ENCODE results near the gene STAMBP. TPM values are rescaled to one million over a fixed set of nuclear protein-coding genes. Genes with fewer than 3 reads are reported as not detected.
"Not testable (repeated sequence)": the region's sequence is repeated elsewhere in the genome, so short reads cannot be mapped to it uniquely, and the experiment has no call there.

The STAMBP gene
- polyA plus RNA-seq, 1 donor from 2014 or later, result 69.1 TPM

DNA sequence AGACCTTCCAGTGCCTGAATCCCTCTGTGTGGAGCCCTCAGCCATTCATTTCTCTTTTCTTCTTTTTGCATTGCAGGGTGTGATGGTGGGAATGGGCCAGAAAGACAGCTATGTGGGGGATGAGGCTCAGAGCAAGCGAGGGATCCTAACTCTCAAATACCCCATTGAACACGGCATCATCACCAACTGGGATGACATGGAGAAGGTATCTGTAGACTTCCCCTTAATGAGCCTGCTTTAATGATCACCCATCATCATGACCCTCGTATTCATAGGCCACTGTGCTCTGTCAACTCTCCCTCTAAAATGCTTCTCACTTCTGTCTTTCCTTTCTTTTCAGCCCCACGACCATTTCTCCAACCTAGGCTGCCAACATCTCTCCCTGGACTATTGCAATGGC lies 73.5 kb downstream of the STAMBP start:
- TF ChIP-seq, protein P1, sequence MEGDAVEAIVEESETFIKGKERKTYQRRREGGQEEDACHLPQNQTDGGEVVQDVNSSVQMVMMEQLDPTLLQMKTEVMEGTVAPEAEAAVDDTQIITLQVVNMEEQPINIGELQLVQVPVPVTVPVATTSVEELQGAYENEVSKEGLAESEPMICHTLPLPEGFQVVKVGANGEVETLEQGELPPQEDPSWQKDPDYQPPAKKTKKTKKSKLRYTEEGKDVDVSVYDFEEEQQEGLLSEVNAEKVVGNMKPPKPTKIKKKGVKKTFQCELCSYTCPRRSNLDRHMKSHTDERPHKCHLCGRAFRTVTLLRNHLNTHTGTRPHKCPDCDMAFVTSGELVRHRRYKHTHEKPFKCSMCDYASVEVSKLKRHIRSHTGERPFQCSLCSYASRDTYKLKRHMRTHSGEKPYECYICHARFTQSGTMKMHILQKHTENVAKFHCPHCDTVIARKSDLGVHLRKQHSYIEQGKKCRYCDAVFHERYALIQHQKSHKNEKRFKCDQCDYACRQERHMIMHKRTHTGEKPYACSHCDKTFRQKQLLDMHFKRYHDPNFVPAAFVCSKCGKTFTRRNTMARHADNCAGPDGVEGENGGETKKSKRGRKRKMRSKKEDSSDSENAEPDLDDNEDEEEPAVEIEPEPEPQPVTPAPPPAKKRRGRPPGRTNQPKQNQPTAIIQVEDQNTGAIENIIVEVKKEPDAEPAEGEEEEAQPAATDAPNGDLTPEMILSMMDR (IDR thresholded peaks at IDR 0.05; ENCODE audit: poor library complexity, severe bottlenecking), result no peak
- TF ChIP-seq EP300 (conservative IDR thresholded peaks at IDR 0.05; ENCODE audit: poor library complexity, severe bottlenecking) (no peak), RAD21 (conservative IDR thresholded peaks at IDR 0.05) (no peak)
- no peaks in the 10 kb centered on the region for H4K20me1 ChIP-seq (ENCODE audit: insufficient read depth)
- no peaks in the 10 kb centered on the region for H3K79me2 ChIP-seq (replicated peaks; ENCODE audit: insufficient read depth, low read length)
- H3K9me2 ChIP-seq (ENCODE audit: insufficient read depth, low read length), result no peaks in the 10 kb centered on the region
- H3K27me3 ChIP-seq (ENCODE audit: insufficient read depth, low read depth, low read length), result no peaks in the 10 kb centered on the region
- no peaks in the 10 kb centered on the region for H3F3A ChIP-seq (ENCODE audit: insufficient read depth, low read length, poor library complexity, severe bottlenecking)
- no peak overlapping the region for H3K9ac ChIP-seq (ENCODE audit: low read length)
- no peak overlapping the region for H3K27ac ChIP-seq (ENCODE audit: low read length)
- H3K4me3 ChIP-seq (ENCODE audit: low read length), result no peak overlapping the region
- H3K4me2 ChIP-seq (ENCODE audit: low read length), result no peak overlapping the region
- H3K36me3 ChIP-seq (ENCODE audit: insufficient read depth, low read length), result no peaks in the 10 kb centered on the region
- H3K9me3 ChIP-seq (ENCODE audit: low read length), result no peaks in the 10 kb centered on the region
- no peak overlapping the region for H2AFZ ChIP-seq (ENCODE audit: low read depth, low read length)

DNA sequence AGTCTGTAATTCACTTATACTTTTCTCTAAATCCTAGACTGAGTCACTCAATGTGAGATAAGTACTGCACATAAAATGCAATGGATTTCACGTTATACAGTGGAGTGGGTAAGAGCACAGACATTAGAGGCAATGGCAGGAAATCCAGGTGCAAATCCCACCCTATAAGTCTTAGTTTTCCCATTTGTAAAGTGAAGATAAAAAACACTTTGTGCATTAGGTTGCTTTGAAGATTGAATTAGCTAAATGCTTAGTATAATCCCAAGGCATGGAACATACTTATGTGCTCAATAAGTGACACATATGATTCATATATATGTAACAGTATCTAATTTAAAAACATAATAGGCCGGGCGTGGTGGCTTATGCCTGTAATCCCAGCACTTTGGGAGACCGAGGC lies 74.6 kb downstream of the STAMBP start:
- H2AFZ ChIP-seq (ENCODE audit: low read depth, low read length), result no peak overlapping the region
- no peak overlapping the region for H3K4me2 ChIP-seq (ENCODE audit: low read length)
- no peaks in the 10 kb centered on the region for H3K27me3 ChIP-seq (ENCODE audit: insufficient read depth, low read depth, low read length)
- no peaks in the 10 kb centered on the region for H3K9me2 ChIP-seq (ENCODE audit: insufficient read depth, low read length)
- no peaks in the 10 kb centered on the region for H4K20me1 ChIP-seq (ENCODE audit: insufficient read depth)
- no peaks in the 10 kb centered on the region for H3K9me3 ChIP-seq (ENCODE audit: low read length)
- H3K36me3 ChIP-seq (ENCODE audit: insufficient read depth, low read length), result no peaks in the 10 kb centered on the region
- no peak overlapping the region for H3K27ac ChIP-seq (ENCODE audit: low read length)
- H3K9ac ChIP-seq (ENCODE audit: low read length), result no peak overlapping the region
- no peak overlapping the region for H3K4me3 ChIP-seq (ENCODE audit: low read length)
- TF ChIP-seq EZH2 (IDR thresholded peaks at IDR 0.05; ENCODE audit: borderline replicate concordance, insufficient read depth, low read length, poor library complexity, severe bottlenecking) (no peak), EP300 (conservative IDR thresholded peaks at IDR 0.05; ENCODE audit: poor library complexity, severe bottlenecking) (no peak), POLR2AphosphoS5 (IDR thresholded peaks at IDR 0.05) (no peak), TAF1 (IDR thresholded peaks at IDR 0.05; ENCODE audit: low read depth) (no peak), RAD21 (conservative IDR thresholded peaks at IDR 0.05) (no peak)
- TF ChIP-seq, protein P2, sequence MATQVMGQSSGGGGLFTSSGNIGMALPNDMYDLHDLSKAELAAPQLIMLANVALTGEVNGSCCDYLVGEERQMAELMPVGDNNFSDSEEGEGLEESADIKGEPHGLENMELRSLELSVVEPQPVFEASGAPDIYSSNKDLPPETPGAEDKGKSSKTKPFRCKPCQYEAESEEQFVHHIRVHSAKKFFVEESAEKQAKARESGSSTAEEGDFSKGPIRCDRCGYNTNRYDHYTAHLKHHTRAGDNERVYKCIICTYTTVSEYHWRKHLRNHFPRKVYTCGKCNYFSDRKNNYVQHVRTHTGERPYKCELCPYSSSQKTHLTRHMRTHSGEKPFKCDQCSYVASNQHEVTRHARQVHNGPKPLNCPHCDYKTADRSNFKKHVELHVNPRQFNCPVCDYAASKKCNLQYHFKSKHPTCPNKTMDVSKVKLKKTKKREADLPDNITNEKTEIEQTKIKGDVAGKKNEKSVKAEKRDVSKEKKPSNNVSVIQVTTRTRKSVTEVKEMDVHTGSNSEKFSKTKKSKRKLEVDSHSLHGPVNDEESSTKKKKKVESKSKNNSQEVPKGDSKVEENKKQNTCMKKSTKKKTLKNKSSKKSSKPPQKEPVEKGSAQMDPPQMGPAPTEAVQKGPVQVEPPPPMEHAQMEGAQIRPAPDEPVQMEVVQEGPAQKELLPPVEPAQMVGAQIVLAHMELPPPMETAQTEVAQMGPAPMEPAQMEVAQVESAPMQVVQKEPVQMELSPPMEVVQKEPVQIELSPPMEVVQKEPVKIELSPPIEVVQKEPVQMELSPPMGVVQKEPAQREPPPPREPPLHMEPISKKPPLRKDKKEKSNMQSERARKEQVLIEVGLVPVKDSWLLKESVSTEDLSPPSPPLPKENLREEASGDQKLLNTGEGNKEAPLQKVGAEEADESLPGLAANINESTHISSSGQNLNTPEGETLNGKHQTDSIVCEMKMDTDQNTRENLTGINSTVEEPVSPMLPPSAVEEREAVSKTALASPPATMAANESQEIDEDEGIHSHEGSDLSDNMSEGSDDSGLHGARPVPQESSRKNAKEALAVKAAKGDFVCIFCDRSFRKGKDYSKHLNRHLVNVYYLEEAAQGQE (IDR thresholded peaks at IDR 0.05; ENCODE audit: borderline replicate concordance), result no peak
- H3F3A ChIP-seq (ENCODE audit: insufficient read depth, low read length, poor library complexity, severe bottlenecking), result no peaks in the 10 kb centered on the region
- H3K79me2 ChIP-seq (replicated peaks; ENCODE audit: insufficient read depth, low read length), result no peaks in the 10 kb centered on the region

DNA sequence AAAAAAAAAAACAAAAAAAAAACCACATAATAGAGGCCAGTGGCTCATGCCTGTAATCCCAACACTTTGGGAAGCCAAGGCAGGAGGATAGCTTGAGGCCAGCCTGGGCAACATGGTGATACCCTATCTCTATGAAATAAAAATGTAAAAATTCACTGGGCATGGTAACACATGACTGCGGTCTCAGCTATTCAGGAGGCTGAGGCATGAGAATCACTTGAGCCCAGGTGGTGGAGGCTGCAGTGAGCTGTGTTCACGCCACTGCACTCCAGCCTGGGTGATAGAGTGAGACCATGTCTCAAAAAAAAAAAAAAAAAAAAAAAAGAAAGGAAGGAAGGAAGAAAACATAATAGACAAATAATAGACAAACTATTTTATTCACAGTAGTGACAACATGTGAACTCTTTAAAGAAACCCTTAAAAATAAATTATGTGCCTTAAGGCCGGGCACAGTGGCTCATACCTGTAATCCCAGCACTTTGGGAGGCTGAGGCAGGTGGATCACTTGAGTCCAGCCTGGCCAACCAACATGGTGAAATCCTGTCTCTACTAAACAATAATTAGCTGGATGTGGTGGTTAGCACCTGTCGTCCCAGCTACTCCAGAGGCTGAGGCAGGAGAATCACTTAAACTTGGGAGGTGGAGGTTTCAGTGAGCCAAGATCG lies 75.3 kb downstream of the STAMBP start:
- not testable (repeated sequence) for H3K9me2 ChIP-seq (ENCODE audit: insufficient read depth, low read length); H3K27me3 ChIP-seq (ENCODE audit: insufficient read depth, low read depth, low read length); H3K4me3 ChIP-seq (ENCODE audit: low read length); H2AFZ ChIP-seq (ENCODE audit: low read depth, low read length); H3K4me2 ChIP-seq (ENCODE audit: low read length); H3K79me2 ChIP-seq (replicated peaks; ENCODE audit: insufficient read depth, low read length); H3K9me3 ChIP-seq (ENCODE audit: low read length); H4K20me1 ChIP-seq (ENCODE audit: insufficient read depth); H3K9ac ChIP-seq (ENCODE audit: low read length); H3K27ac ChIP-seq (ENCODE audit: low read length); H3K36me3 ChIP-seq (ENCODE audit: insufficient read depth, low read length); H3F3A ChIP-seq (ENCODE audit: insufficient read depth, low read length, poor library complexity, severe bottlenecking)
